ENCODE data around the gene MTSS2.

MTSS2 gene

GRCh38 chr16:70689035-70689969 is 3.4 kb upstream of the MTSS2 start:
- TF ChIP-seq YY1 (IDR thresholded peaks at IDR 0.05; ENCODE audit: insufficient read depth, insufficient read length): no peak
- TF ChIP-seq SUZ12 (IDR thresholded peaks at IDR 0.05; ENCODE audit: extremely low read depth, insufficient read depth, insufficient read length): no peak
- TF ChIP-seq ZNF274 (IDR thresholded peaks at IDR 0.05; ENCODE audit: low read depth, low read length): no peak
- H3K4me1 ChIP-seq (ENCODE audit: insufficient read depth, insufficient read length): peaks cover 44% of the 10 kb centered on the region
- H3K9ac ChIP-seq (ENCODE audit: insufficient read length, low read depth): no peak overlapping the region
- no peaks in the 10 kb centered on the region for H3K27me3 ChIP-seq (ENCODE audit: insufficient read depth, insufficient read length)
- peaks cover 23% of the 10 kb centered on the region for H3K36me3 ChIP-seq (ENCODE audit: insufficient read depth, insufficient read length, low read length)
- H3K9me3 ChIP-seq (ENCODE audit: insufficient read depth, low read length): no peaks in the 10 kb centered on the region
- H3K4me3 ChIP-seq (ENCODE audit: insufficient read length, low read depth): no peak overlapping the region
- DNase-seq (ENCODE audit: low read depth, low spot score): no peak

- H3K27me3 ChIP-seq (ENCODE audit: insufficient read depth, insufficient read length): no peaks in the 10 kb centered on the region
- H3K9ac ChIP-seq (ENCODE audit: insufficient read length, low read depth): no peak overlapping the region
- no peak overlapping the region for H3K4me3 ChIP-seq (ENCODE audit: insufficient read length, low read depth)
- H3K4me1 ChIP-seq (ENCODE audit: insufficient read depth, insufficient read length): peaks cover 39% of the 10 kb centered on the region
- no peak for DNase-seq (ENCODE audit: low read depth, low spot score)
- H3K36me3 ChIP-seq (ENCODE audit: insufficient read depth, insufficient read length, low read length): peaks cover 31% of the 10 kb centered on the region
- no peaks in the 10 kb centered on the region for H3K9me3 ChIP-seq (ENCODE audit: insufficient read depth, low read length)
- TF ChIP-seq SUZ12 (IDR thresholded peaks at IDR 0.05; ENCODE audit: extremely low read depth, insufficient read depth, insufficient read length) (no peak), YY1 (IDR thresholded peaks at IDR 0.05; ENCODE audit: insufficient read depth, insufficient read length) (no peak), ZNF274 (IDR thresholded peaks at IDR 0.05; ENCODE audit: low read depth, low read length) (no peak)
Measured at GRCh38 chr16:70688246-70688742, 2.4 kb upstream of the MTSS2 start.

DNA sequence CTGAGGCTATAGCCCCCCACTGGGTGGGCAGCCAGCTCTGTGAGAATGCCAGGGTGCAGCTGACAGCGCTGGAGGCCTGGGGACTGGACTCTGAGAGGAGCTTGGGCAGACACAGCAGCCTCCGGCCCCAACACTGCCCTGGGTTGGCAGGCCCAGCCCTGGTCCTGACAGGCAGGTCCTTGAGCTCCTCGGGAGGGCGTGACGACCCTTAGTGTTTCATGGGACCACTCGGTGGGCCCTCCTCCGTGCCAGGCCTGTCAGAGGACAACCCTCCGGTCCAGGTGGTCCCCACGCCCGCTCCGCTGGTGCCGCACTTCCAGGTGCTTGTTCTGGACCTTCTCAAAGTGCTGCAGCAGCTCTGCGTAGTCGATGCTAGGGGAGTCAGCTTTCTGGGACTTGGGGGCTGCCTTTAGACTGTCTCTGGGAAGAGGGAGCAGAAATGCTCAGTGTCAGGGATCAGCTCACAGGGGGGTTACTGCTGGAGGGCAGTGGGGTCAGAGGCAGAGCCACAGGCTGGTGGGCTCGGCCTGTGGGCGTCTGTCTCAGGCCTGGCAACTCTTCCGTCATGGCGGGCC is 1.9 kb upstream of the MTSS2 start:
- DNase-seq (ENCODE audit: low read depth, low spot score): no peak
- no peak overlapping the region for H3K4me3 ChIP-seq (ENCODE audit: insufficient read length, low read depth)
- no peaks in the 10 kb centered on the region for H3K27me3 ChIP-seq (ENCODE audit: insufficient read depth, insufficient read length)
- peaks cover 37% of the 10 kb centered on the region for H3K4me1 ChIP-seq (ENCODE audit: insufficient read depth, insufficient read length)
- TF ChIP-seq SUZ12 (IDR thresholded peaks at IDR 0.05; ENCODE audit: extremely low read depth, insufficient read depth, insufficient read length) (no peak), YY1 (IDR thresholded peaks at IDR 0.05; ENCODE audit: insufficient read depth, insufficient read length) (no peak), ZNF274 (IDR thresholded peaks at IDR 0.05; ENCODE audit: low read depth, low read length) (no peak)
- peaks cover 32% of the 10 kb centered on the region for H3K36me3 ChIP-seq (ENCODE audit: insufficient read depth, insufficient read length, low read length)
- H3K9ac ChIP-seq (ENCODE audit: insufficient read length, low read depth): peak overlapping the region; percentile 1
- no peaks in the 10 kb centered on the region for H3K9me3 ChIP-seq (ENCODE audit: insufficient read depth, low read length)

- H3K27me3 ChIP-seq (ENCODE audit: insufficient read depth, insufficient read length): no peaks in the 10 kb centered on the region
- peak overlapping the region; percentile 77 for H3K9ac ChIP-seq (ENCODE audit: insufficient read length, low read depth)
- H3K9me3 ChIP-seq (ENCODE audit: insufficient read depth, low read length): no peaks in the 10 kb centered on the region
- no peak for DNase-seq (ENCODE audit: low read depth, low spot score)
- H3K4me3 ChIP-seq (ENCODE audit: insufficient read length, low read depth): no peak overlapping the region
- H3K4me1 ChIP-seq (ENCODE audit: insufficient read depth, insufficient read length): peaks cover 37% of the 10 kb centered on the region
- TF ChIP-seq YY1 (IDR thresholded peaks at IDR 0.05; ENCODE audit: insufficient read depth, insufficient read length): no peak
- no peak for TF ChIP-seq ZNF274 (IDR thresholded peaks at IDR 0.05; ENCODE audit: low read depth, low read length)
- no peak for TF ChIP-seq SUZ12 (IDR thresholded peaks at IDR 0.05; ENCODE audit: extremely low read depth, insufficient read depth, insufficient read length)
- H3K36me3 ChIP-seq (ENCODE audit: insufficient read depth, insufficient read length, low read length): peaks cover 29% of the 10 kb centered on the region
Measured at GRCh38 chr16:70687102-70687511, 1.3 kb upstream of the MTSS2 start.

DNA sequence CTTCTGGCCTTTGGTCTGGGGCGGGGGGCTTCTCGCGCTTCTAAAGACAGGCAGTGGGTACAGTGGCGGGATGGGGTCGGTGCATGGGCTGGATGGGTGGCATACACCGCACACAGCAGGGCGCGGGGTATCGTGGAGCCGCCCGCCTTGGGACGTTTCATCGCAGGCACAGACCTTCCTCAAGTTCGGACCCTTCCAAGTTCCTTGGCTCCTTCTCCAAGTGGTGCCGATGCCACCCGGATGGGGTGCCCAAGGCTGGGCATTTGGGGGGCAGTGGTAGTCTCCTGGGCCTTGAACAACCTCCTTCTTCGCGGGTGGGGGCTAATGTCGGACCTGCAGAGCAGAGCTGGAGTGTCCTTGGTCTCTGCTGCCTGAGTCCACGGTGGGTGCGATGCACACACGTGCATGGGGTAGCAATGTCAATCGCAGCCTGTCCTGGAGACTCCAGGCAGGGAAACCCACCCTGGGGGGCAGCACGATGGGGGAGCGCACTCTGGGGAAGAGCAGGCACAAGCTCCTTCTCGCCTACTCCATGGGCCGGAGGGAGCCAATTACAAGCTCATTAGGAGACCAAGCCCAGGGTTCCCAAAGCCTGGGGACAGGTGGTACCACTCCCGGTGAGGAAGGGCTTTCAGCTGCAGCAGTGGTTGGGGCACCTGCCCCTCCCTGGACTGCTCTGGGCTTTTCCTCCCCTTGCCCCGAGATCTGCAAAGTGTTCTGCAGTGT is 686 bp upstream of the MTSS2 start:
- Histone ChIP-seq H3K4me1 (ENCODE audit: insufficient read depth, insufficient read length) (peaks cover 41% of the 10 kb centered on the region), H3K9me3 (ENCODE audit: insufficient read depth, low read length) (no peaks in the 10 kb centered on the region), H3K4me3 (ENCODE audit: insufficient read length, low read depth) (peak overlapping the region; percentile 29), H3K27me3 (ENCODE audit: insufficient read depth, insufficient read length) (no peaks in the 10 kb centered on the region), H3K9ac (ENCODE audit: insufficient read length, low read depth) (peak overlapping the region; percentile 77), H3K36me3 (ENCODE audit: insufficient read depth, insufficient read length, low read length) (peaks cover 28% of the 10 kb centered on the region)
- no peak for DNase-seq (ENCODE audit: low read depth, low spot score)
- TF ChIP-seq SUZ12 (IDR thresholded peaks at IDR 0.05; ENCODE audit: extremely low read depth, insufficient read depth, insufficient read length) (no peak), YY1 (IDR thresholded peaks at IDR 0.05; ENCODE audit: insufficient read depth, insufficient read length) (no peak), ZNF274 (IDR thresholded peaks at IDR 0.05; ENCODE audit: low read depth, low read length) (no peak)

GRCh38 chr16:70685061-70685937 is 554 bp downstream of the MTSS2 start:
- Histone ChIP-seq H3K4me1 (ENCODE audit: insufficient read depth, insufficient read length) (peaks cover 51% of the 10 kb centered on the region), H3K36me3 (ENCODE audit: insufficient read depth, insufficient read length, low read length) (peaks cover 36% of the 10 kb centered on the region), H3K9ac (ENCODE audit: insufficient read length, low read depth) (peak overlapping the region; percentile 96), H3K27me3 (ENCODE audit: insufficient read depth, insufficient read length) (no peaks in the 10 kb centered on the region), H3K9me3 (ENCODE audit: insufficient read depth, low read length) (no peaks in the 10 kb centered on the region), H3K4me3 (ENCODE audit: insufficient read length, low read depth) (peak overlapping the region; percentile 91)
- TF ChIP-seq ZNF274 (IDR thresholded peaks at IDR 0.05; ENCODE audit: low read depth, low read length): no peak
- no peak for TF ChIP-seq YY1 (IDR thresholded peaks at IDR 0.05; ENCODE audit: insufficient read depth, insufficient read length)
- TF ChIP-seq SUZ12 (IDR thresholded peaks at IDR 0.05; ENCODE audit: extremely low read depth, insufficient read depth, insufficient read length): no peak
- DNase-seq (ENCODE audit: low read depth, low spot score): no peak
